ENCODE measurements around the gene DPYD.
A peak's percentile ranks its signal among the peaks of the same experiment; 100 is the strongest.

Gene DPYD

DNA sequence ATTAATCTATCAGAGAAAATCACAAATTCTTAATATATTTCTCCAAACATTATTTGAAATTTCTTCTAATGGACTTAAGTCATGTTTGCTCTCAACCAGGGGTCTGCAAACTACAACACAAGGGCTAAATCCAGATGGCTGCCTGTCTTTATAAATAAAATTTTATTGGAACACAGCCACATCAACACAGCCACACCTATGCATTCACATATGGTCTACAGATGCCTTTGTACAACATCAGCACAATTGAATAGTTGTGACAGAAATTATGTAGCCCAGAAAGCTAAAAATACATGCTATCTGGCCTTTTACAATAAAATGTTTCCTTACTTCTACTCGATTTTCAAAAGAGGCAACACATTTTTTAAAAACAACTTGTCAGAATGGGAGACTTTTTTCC lies 103.9 kb downstream of the DPYD start:
- DNase-seq (no peak), ATAC-seq (replicated peaks) (no peak)
- Mint-ChIP-seq H3K27ac (no peak overlapping the region), H3K4me3 (no peak overlapping the region), H3K36me3 (ENCODE audit: insufficient read depth) (no peaks in the 10 kb centered on the region), H3K9me3 (no peaks in the 10 kb centered on the region), H3K27me3 (no peaks in the 10 kb centered on the region), H3K4me1 (ENCODE audit: low read depth in 2 of 2) (no peaks in the 10 kb centered on the region)

GRCh38 chr1:97814804-97815203 lies 106.0 kb downstream of the DPYD start:
- H3K4me1 Mint-ChIP-seq (ENCODE audit: low read depth in 2 of 2): no peaks in the 10 kb centered on the region
- DNase-seq: no peak

GRCh38 chr1:97814121-97814520 lies 106.7 kb downstream of the DPYD start:
- Mint-ChIP-seq H3K27ac (no peak overlapping the region), H3K36me3 (ENCODE audit: insufficient read depth) (no peaks in the 10 kb centered on the region), H3K4me1 (ENCODE audit: low read depth in 2 of 2) (no peaks in the 10 kb centered on the region), H3K4me3 (no peak overlapping the region), H3K27me3 (no peaks in the 10 kb centered on the region), H3K9me3 (no peaks in the 10 kb centered on the region)
- ATAC-seq (replicated peaks): no peak
- DNase-seq: no peak

More at GRCh38 chr1:97814804-97815203, 106.0 kb downstream of the DPYD start:
- Mint-ChIP-seq H3K27me3 (no peaks in the 10 kb centered on the region), H3K4me3 (no peak overlapping the region), H3K9me3 (no peaks in the 10 kb centered on the region), H3K36me3 (ENCODE audit: insufficient read depth) (no peaks in the 10 kb centered on the region), H3K27ac (no peak overlapping the region)
- ATAC-seq (replicated peaks): no peak

DNA sequence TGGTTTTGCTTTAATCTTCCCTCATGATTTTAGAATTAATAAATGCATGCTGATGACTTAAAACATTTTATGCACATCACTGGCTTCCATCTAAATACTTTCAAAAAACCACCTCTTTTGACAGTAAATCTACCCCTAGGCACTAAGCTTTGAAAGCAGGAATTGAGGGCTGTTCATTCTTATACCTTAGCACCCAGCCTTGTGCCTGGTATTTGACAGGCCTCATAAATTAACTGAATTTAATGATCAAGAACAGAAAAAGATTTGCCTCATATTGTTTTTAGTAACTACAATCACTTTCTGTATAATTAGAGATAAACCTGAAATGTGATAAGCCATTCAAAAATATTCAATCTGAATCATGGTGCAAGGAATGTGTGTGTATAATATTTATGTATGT lies 108.8 kb downstream of the DPYD start:
- no peak for DNase-seq
- no peak overlapping the region for H3K27ac Mint-ChIP-seq
- no peak overlapping the region for H3K4me3 Mint-ChIP-seq
- no peaks in the 10 kb centered on the region for H3K27me3 Mint-ChIP-seq
- no peak for ATAC-seq (replicated peaks)
- no peaks in the 10 kb centered on the region for H3K36me3 Mint-ChIP-seq (ENCODE audit: insufficient read depth)
- no peaks in the 10 kb centered on the region for H3K4me1 Mint-ChIP-seq (ENCODE audit: low read depth in 2 of 2)
- H3K9me3 Mint-ChIP-seq: no peaks in the 10 kb centered on the region

DNA sequence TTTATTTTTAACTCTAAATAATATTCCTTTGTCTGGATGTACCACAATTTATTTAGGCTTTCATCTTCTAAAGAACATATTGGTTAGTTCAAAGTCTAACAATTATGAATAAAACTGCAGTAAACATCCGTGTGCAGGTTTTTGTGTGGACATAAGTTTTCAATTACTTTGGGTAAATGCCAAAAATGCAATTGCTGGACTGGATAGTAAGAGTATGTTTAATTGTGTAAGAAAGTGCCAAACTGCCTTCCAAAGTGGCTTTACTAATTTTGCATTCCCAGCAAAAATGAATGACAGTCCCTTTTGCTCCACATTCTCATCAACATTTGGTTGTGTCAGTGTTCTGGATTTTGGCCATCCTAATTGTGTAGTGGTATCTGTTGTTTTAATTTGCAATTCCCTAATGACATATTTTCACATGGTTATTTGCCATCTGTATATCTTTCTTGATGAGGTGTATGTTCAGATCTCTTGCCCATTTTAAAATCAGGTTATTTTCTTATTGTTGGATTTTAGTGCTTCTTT lies 113.8 kb downstream of the DPYD start:
- no peak overlapping the region for H3K4me3 Mint-ChIP-seq
- H3K27me3 Mint-ChIP-seq: no peaks in the 10 kb centered on the region
- H3K27ac Mint-ChIP-seq: no peak overlapping the region
- no peak for ATAC-seq (replicated peaks)
- no peaks in the 10 kb centered on the region for H3K9me3 Mint-ChIP-seq
- DNase-seq: no peak
- peaks cover 6 to 8% of the 10 kb centered on the region in 2 donors for H3K4me1 Mint-ChIP-seq (ENCODE audit: low read depth in 2 of 2)
- H3K36me3 Mint-ChIP-seq (ENCODE audit: insufficient read depth): no peaks in the 10 kb centered on the region

GRCh38 chr1:97806326-97806725 lies 114.5 kb downstream of the DPYD start:
- no peak overlapping the region for H3K27ac Mint-ChIP-seq
- DNase-seq (no peak), ATAC-seq (replicated peaks) (no peak)
- H3K27me3 Mint-ChIP-seq: no peaks in the 10 kb centered on the region
- H3K4me3 Mint-ChIP-seq: no peak overlapping the region
- no peaks in the 10 kb centered on the region for H3K36me3 Mint-ChIP-seq (ENCODE audit: insufficient read depth)
- H3K9me3 Mint-ChIP-seq: no peaks in the 10 kb centered on the region
- H3K4me1 Mint-ChIP-seq (ENCODE audit: low read depth in 2 of 2): peaks cover 6 to 8% of the 10 kb centered on the region in 2 donors

GRCh38 chr1:97805093-97805492 lies 115.7 kb downstream of the DPYD start:
- ATAC-seq (replicated peaks) (no peak), DNase-seq (no peak)
- Mint-ChIP-seq H3K4me1 (ENCODE audit: low read depth in 2 of 2) (peaks cover 6 to 13% of the 10 kb centered on the region in 2 donors), H3K36me3 (ENCODE audit: insufficient read depth) (no peaks in the 10 kb centered on the region), H3K9me3 (no peaks in the 10 kb centered on the region), H3K27me3 (no peaks in the 10 kb centered on the region), H3K4me3 (no peak overlapping the region), H3K27ac (peak overlapping the region in 1 of 2 donors; percentile 35)

DNA sequence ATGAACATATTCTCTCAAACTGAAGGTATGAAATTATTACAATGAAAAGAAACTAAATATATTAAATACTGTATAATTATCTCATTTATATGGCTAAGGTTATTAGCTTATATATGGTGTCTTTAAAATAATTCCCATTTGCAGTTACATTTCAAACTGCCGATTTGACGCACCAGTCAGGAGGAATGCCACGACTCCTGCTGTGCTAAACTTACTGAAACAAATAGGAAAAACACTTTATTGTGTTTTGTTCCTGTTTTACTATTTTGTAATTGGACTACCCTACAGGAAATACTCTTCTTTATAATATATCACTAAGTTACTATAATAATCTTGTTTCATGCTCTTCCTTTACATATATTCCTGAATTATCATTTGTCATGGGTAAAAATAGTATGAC lies 117.8 kb downstream of the DPYD start:
- Mint-ChIP-seq H3K36me3 (ENCODE audit: insufficient read depth) (no peaks in the 10 kb centered on the region), H3K27ac (no peak overlapping the region), H3K9me3 (no peaks in the 10 kb centered on the region), H3K27me3 (no peaks in the 10 kb centered on the region), H3K4me1 (ENCODE audit: low read depth in 2 of 2) (peaks cover 6 to 13% of the 10 kb centered on the region in 2 donors), H3K4me3 (no peak overlapping the region)
- DNase-seq (no peak), ATAC-seq (replicated peaks) (no peak)

- H3K4me3 Mint-ChIP-seq: no peak overlapping the region
Measured at GRCh38 chr1:97802011-97802410, 118.8 kb downstream of the DPYD start.

DNA sequence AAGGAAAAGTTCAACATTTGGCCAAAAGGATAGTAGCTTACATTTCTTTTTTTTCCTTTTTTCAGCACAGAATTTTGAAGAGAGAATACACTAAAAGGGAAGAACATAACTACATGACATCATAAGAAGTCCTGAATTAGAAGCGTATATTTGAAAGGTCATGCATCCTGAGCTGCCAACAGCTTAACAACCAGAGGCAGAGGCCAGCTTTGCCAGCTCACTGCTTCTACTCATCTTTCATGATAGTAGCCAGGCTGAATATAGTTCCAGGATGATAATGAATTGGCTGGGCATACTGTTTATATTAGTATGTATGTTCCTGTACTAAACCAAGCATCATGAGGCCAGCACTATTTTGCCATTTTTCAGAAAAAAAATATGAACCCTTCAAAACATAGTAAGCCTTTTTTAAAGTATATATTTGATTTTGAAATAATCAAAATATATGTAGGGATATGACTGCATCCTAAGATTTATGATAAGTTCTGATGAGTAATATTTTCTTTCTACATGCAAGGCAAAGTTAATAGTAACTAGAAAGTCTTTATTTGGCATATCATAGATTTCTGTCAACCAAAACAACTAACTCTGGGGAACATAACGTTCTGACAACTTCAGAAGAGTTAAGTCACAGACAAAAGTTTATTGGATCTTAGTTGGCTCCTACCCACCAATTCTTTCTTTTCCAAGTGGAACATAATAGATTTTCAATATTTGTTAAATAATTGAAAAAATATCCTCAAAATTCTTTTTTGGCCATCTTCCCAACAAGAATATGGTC lies 123.2 kb downstream of the DPYD start:
- no peak overlapping the region for H3K4me3 Mint-ChIP-seq
- H3K4me1 Mint-ChIP-seq (ENCODE audit: low read depth in 2 of 2): peaks cover 10 to 11% of the 10 kb centered on the region in 2 donors
- H3K9me3 Mint-ChIP-seq: no peaks in the 10 kb centered on the region
- ATAC-seq (replicated peaks) (no peak), DNase-seq (no peak)
- no peaks in the 10 kb centered on the region for H3K27me3 Mint-ChIP-seq
- H3K27ac Mint-ChIP-seq: peak overlapping the region in 1 of 2 donors; percentile 63
- H3K36me3 Mint-ChIP-seq (ENCODE audit: insufficient read depth): no peaks in the 10 kb centered on the region

More at GRCh38 chr1:97802011-97802410, 118.8 kb downstream of the DPYD start:
- DNase-seq: no peak
- Mint-ChIP-seq H3K27me3 (no peaks in the 10 kb centered on the region), H3K27ac (no peak overlapping the region), H3K9me3 (no peaks in the 10 kb centered on the region), H3K4me1 (ENCODE audit: low read depth in 2 of 2) (peaks cover 6 to 14% of the 10 kb centered on the region in 2 donors), H3K36me3 (ENCODE audit: insufficient read depth) (no peaks in the 10 kb centered on the region)
- ATAC-seq (replicated peaks): no peak

DNA sequence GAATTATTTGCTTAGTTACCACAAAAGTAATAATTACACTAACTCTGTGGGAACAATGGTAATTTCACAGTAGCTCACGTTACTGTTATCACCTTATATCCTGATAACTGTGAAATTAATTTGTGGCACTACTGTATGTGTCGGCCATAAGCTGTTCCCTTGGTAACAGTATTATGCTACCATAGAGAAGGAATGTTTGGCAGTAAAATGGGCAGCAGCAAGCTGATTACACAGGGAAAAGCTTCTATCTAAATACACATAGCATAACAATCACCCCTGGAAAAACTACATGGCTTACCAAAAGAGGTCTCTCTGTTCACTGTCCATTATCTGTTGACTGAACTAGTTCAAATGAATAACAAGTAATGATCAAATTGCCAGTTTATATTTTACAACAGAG lies 124.1 kb downstream of the DPYD start:
- H3K4me3 Mint-ChIP-seq: no peak overlapping the region
- no peaks in the 10 kb centered on the region for H3K36me3 Mint-ChIP-seq (ENCODE audit: insufficient read depth)
- H3K4me1 Mint-ChIP-seq (ENCODE audit: low read depth in 2 of 2): peaks cover 13 to 14% of the 10 kb centered on the region in 2 donors
- DNase-seq (no peak), ATAC-seq (replicated peaks) (no peak)
- peak overlapping the region in 1 of 2 donors; percentile 63 for H3K27ac Mint-ChIP-seq
- no peaks in the 10 kb centered on the region for H3K27me3 Mint-ChIP-seq
- no peaks in the 10 kb centered on the region for H3K9me3 Mint-ChIP-seq

DNA sequence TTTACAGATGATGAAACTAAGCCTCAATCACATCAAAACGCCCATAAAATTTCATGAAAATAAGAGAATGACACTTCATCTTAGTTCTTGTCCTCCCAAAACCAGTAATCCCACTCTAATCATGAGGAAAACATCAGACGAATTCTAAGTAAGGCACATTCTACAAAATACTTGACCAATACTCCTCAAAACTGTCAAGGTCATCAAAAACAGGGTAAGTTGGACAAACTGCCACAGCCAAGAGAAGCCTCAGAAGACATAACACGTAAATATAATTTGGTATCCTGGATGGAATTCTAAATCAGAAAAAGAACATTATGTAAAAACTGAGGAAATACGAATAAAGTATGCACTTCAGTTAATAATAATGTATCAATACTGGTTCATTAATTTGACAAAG lies 128.2 kb downstream of the DPYD start:
- Mint-ChIP-seq H3K4me3 (no peak overlapping the region), H3K9me3 (no peaks in the 10 kb centered on the region), H3K27me3 (no peaks in the 10 kb centered on the region), H3K36me3 (ENCODE audit: insufficient read depth) (no peaks in the 10 kb centered on the region), H3K27ac (peak overlapping the region in 1 of 2 donors; percentile 30), H3K4me1 (ENCODE audit: low read depth in 2 of 2) (peaks cover 19 to 35% of the 10 kb centered on the region in 2 donors)
- ATAC-seq (replicated peaks) (no peak), DNase-seq (no peak)

DNA sequence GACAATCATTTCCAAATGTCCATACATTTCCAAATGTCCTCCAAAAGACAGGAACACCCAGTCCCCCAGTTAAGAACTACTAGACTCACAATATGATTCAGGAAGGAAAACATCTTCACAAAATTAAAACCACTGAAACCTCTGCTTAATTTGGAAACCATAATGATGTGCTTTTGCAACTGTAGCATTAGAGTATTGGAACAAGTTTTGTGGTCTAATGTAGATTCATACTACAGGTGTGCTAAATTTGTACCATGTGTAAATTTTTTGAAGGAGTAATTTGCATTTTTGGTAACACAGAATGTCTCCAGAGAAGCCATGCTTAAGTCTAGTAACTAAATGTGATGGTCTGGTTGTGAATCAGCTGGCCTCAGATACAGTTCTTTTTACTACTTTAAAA lies 129.6 kb downstream of the DPYD start:
- peak overlapping the region in 1 of 2 donors; percentile 64 for H3K27ac Mint-ChIP-seq
- H3K36me3 Mint-ChIP-seq (ENCODE audit: insufficient read depth): no peaks in the 10 kb centered on the region
- no peaks in the 10 kb centered on the region for H3K27me3 Mint-ChIP-seq
- H3K9me3 Mint-ChIP-seq: no peaks in the 10 kb centered on the region
- H3K4me3 Mint-ChIP-seq: peak overlapping the region in 1 of 2 donors; percentile 13
- no peak for DNase-seq
- H3K4me1 Mint-ChIP-seq (ENCODE audit: low read depth in 2 of 2): peaks cover 17 to 31% of the 10 kb centered on the region in 2 donors
- no peak for ATAC-seq (replicated peaks)

GRCh38 chr1:97787231-97787630 lies 133.6 kb downstream of the DPYD start:
- Mint-ChIP-seq H3K27me3 (no peaks in the 10 kb centered on the region), H3K4me1 (ENCODE audit: low read depth in 2 of 2) (peaks cover 16 to 33% of the 10 kb centered on the region in 2 donors), H3K36me3 (ENCODE audit: insufficient read depth) (no peaks in the 10 kb centered on the region), H3K27ac (no peak overlapping the region), H3K9me3 (no peaks in the 10 kb centered on the region), H3K4me3 (no peak overlapping the region)
- ATAC-seq (replicated peaks) (no peak), DNase-seq (no peak)
